ENCODE measurements around the gene ATF7. TPM values are rescaled to one million over a fixed set of nuclear protein-coding genes. Genes with fewer than 3 reads are reported as not detected.

Gene ATF7
- total RNA-seq, 1 donor from 2014 or later = 30.6 TPM

GRCh38 chr12:53466640-53467039, 159.5 kb downstream of the ATF7 start:
- intact Hi-C loops (cut with micrococcal nuclease) = no loop called here

- intact Hi-C loops (cut with micrococcal nuclease) = no loop called here
Observed at GRCh38 chr12:53465679-53466078, 160.5 kb downstream of the ATF7 start.

GRCh38 chr12:53464685-53465418, 161.3 kb downstream of the ATF7 start:
- intact Hi-C loops (cut with micrococcal nuclease) = no loop called here

DNA sequence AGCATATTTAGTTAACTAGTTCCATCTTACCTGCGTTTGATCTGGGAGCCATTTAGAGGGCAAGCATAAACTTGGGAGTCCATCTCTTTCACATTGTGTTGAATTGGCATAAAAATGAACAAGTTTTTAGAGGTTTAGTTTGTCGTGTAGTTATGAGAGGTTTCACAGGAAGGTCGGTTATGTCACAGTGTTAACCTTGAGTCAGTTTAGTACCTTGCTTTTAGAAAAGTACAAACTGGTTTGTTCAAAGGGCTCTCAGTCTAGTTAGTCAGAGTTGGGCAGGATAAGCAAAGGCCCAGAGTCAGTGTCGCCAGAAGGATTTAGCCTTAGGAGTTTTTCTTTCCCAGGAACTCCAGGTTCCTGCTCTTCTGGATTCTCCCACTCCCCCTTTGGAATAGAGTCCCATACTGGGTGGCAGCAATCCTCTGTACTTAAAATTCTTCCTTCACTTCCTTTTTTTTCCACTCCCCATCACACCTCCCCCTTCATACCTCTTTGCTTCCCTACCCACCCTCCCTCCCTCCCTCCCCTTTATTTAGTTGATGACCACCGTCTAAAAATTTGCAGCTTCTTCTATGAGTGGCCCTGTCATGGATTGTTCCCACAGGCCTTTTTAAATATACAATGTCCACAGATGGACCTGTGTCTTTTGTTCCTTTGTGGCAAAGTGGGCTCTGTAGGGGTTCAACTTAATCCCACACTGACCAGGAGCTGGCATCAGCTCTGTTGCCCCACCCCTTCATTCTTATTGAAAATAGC, 162.2 kb downstream of the ATF7 start:
- intact Hi-C loops (cut with micrococcal nuclease) = loop anchor here (2.0 kb wide), 1 partner anchor 13 kb away; no protein-coding TSS in a partner anchor

- intact Hi-C loops (cut with micrococcal nuclease) = loop anchor here (2.0 kb wide), 1 partner anchor 14 kb away; no protein-coding TSS in a partner anchor
Observed at GRCh38 chr12:53462935-53463334, 163.2 kb downstream of the ATF7 start.

GRCh38 chr12:53461591-53461990, 164.6 kb downstream of the ATF7 start:
- intact Hi-C loops (cut with micrococcal nuclease) = no loop called here

- intact Hi-C loops (cut with micrococcal nuclease) = no loop called here
Observed at GRCh38 chr12:53461059-53461458, 165.1 kb downstream of the ATF7 start.

GRCh38 chr12:53459097-53459496, 167.1 kb downstream of the ATF7 start:
- intact Hi-C loops (cut with micrococcal nuclease) = no loop called here

Other genes starting within 250 kb of the ATF7 start
- 75.7 and 78.0 TPM in 2 replicates for gene SP1, start 246.2 kb downstream of the ATF7 start, total RNA-seq
- gene AMHR2, start 202.5 kb downstream of the ATF7 start, total RNA-seq = not detected in 2 replicates
- 214 and 222 TPM in 2 replicates for gene PRR13, start 184.6 kb downstream of the ATF7 start, total RNA-seq
- 684 and 700 TPM in 2 replicates for gene PCBP2, start 174.3 kb downstream of the ATF7 start, total RNA-seq
- gene MAP3K12, start 126.9 kb downstream of the ATF7 start, total RNA-seq = 29.6 and 30.1 TPM in 2 replicates
- 39.9 and 41.0 TPM in 2 replicates for gene TARBP2, start 125.1 kb downstream of the ATF7 start, total RNA-seq
- gene NPFF, start 118.9 kb downstream of the ATF7 start, total RNA-seq = 0.44 TPM in 1 of 2 replicates, not detected in the other
- gene ATP5MC2, start 49.7 kb upstream of the ATF7 start, total RNA-seq = 304 and 308 TPM in 2 replicates
- gene CALCOCO1, start 101.1 kb upstream of the ATF7 start, total RNA-seq = 61.3 and 61.6 TPM in 2 replicates
- not detected in 2 replicates for gene CISTR, start 125.6 kb upstream of the ATF7 start, total RNA-seq

Measured in T-helper 1 cell treated with Interleukin-12 subunit alpha and Interleukin-12 subunit beta and Interleukin-4 antibody, amounts not matched to agents 30 ng/mL and 1 ng/mL, for 36 hours (primary cell).